D721Med (cell line): ENCODE results near the gene METTL9.
"Not testable (repeated sequence)": the region's sequence is repeated elsewhere in the genome, so short reads cannot be mapped to it uniquely, and the experiment has no call there.

ENCODE experiments used
- DNase-seq: peaks from one replicate; pipeline ENCODE4 v3.0.0; 2011; ENCODE audit warnings: low spot score; ENCODE audit not compliant: insufficient read length
- FAIRE-seq: peaks from 2 replicates; lab custom pipeline; 2011; peaks lifted over from hg19 to GRCh38; lab: Jason Lieb, UNC
- TF ChIP-seq, protein P1 (sequence below): IDR thresholded peaks from 2 replicates; pipeline ENCODE4 v1.5.1; 2012; ENCODE audit warnings: mild to moderate bottlenecking, control low read depth; ENCODE audit not compliant: insufficient read depth; ENCODE audit errors: missing control alignments

Gene METTL9

DNA sequence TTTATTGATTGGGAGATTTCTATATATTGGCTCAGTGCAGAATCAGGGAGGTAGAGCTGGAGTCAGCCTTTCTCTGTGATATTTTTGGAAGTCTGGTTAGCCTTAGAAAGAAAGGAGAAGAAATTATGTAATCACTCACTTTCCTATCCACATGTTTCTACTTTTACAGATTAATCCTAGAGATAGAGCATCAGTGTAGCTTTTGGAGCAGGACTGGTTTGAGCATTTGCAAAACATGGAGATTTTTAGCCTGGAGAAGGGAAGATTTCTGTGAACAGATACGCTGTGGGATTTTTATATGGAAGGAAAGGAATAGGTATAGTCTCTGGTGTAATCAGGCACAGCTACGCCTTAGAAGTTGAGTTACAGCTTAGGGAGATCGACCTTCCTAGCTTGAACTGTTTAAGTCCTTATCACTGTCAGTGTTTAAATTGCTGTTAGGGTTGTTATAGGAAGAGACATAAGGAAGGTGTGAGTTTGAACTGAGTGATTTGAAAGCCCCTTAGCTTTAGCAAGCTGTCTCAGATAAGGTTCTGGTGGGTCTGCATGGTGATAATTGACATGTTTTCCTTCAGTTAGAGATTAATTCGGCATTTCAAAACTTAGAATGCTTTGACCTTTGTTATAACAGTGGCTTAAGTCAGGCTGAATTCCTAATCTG, 20.5 kb downstream of the METTL9 start:
- DNase-seq (no peak), FAIRE-seq (no peak)
- TF ChIP-seq, protein P1, sequence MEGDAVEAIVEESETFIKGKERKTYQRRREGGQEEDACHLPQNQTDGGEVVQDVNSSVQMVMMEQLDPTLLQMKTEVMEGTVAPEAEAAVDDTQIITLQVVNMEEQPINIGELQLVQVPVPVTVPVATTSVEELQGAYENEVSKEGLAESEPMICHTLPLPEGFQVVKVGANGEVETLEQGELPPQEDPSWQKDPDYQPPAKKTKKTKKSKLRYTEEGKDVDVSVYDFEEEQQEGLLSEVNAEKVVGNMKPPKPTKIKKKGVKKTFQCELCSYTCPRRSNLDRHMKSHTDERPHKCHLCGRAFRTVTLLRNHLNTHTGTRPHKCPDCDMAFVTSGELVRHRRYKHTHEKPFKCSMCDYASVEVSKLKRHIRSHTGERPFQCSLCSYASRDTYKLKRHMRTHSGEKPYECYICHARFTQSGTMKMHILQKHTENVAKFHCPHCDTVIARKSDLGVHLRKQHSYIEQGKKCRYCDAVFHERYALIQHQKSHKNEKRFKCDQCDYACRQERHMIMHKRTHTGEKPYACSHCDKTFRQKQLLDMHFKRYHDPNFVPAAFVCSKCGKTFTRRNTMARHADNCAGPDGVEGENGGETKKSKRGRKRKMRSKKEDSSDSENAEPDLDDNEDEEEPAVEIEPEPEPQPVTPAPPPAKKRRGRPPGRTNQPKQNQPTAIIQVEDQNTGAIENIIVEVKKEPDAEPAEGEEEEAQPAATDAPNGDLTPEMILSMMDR = no peak

DNA sequence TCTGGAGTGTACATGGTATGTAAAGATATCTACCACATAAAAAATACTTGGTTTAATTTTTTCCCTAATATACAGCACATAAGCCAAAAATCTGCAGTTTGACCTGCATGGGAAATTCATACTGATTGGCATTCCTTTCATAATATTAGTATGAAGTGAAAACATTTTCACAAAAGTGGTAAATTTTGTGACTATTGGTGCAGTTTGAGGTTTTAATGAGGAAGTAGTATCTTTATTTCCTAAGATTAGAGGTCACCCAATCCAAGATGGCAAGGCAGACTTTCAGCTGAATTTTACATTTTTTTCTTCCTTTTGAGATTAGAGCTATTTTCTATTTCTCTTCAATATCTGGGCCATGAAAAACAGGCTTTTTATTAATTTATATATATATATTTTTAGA, 21.2 kb downstream of the METTL9 start:
- FAIRE-seq (no peak), DNase-seq (no peak)
- TF ChIP-seq, protein P1 = no peak

DNA sequence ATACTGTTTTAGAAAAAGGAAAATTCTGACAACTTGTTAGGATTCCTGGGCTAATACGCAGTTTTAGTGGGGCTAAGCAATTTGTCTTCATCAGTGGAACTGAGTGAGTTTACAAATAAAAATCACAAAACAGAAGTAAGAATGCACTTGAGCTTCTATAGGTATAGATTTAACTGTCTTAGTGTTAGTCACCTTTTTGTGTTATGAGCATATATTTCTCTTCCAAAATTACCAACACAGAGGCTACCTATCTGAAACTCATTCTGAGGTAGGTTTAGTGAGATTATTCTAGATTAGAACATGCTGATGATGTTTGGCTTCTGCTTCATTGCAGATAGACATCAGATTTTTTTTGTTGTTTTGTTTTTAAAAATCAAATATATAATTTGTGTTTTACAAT, 23.2 kb downstream of the METTL9 start:
- TF ChIP-seq, protein P1 = no peak
- DNase-seq (no peak), FAIRE-seq (no peak)

- no peak for DNase-seq
- FAIRE-seq = no peak
- TF ChIP-seq, protein P1 = no peak
Measured at GRCh38 chr16:21625026-21625425, 25.6 kb downstream of the METTL9 start.

DNA sequence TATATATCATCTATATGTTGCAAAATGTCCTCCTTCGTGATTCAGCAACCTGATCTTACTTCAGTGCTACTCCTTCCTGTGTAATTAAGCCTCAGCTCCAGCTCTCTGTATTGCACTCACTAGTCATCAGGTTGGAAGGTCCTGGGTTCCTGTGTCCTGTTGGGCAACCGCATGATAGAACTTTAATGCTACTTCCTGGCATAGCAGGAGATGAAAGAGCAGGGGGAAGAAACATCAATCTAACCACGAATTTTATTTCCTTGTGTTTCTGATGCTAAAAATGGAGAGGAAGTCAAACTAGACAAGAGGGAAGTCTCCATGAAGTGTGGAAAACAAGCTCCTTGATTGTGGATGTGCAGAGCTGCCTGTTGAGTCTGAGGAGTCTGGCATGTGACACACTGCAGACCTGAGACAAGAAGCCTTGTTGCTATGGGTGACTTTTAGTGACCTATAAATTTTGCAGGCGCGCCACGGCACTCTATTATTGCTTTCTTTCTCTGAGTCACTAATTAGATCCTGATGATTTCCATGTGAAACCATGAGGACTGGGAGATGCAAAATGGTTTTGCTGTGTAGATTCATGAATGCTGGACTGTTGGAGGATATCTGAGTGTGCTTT, 27.4 kb downstream of the METTL9 start:
- FAIRE-seq (no peak), DNase-seq (no peak)

GRCh38 chr16:21628121-21628726, 28.8 kb downstream of the METTL9 start:
- FAIRE-seq = no peak
- TF ChIP-seq, protein P1 = no peak
- DNase-seq = no peak

More for the DNA sequence above, 27.4 kb downstream of the METTL9 start:
- TF ChIP-seq, protein P1 = no peak

DNA sequence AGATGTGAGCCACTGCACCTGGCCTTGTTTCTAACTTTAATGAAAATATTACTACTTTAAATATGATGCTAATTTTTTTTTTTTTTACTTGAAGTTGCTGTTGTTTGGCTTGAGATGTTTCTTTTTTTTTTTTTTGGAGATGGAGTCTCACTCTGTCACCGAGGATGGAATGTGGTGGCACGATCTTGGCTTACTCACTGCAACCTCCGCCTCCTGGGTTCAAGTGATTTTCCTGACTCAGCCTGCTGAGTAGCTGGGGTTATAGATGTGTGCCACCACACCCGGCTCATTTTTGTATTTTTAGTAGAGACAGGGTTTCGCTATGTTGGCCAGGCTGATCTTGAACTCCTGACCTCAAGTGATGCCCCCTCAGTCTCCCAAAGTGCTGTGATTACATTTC, 29.4 kb downstream of the METTL9 start:
- FAIRE-seq = no peak
- DNase-seq = no peak
- TF ChIP-seq, protein P1 = no peak

DNA sequence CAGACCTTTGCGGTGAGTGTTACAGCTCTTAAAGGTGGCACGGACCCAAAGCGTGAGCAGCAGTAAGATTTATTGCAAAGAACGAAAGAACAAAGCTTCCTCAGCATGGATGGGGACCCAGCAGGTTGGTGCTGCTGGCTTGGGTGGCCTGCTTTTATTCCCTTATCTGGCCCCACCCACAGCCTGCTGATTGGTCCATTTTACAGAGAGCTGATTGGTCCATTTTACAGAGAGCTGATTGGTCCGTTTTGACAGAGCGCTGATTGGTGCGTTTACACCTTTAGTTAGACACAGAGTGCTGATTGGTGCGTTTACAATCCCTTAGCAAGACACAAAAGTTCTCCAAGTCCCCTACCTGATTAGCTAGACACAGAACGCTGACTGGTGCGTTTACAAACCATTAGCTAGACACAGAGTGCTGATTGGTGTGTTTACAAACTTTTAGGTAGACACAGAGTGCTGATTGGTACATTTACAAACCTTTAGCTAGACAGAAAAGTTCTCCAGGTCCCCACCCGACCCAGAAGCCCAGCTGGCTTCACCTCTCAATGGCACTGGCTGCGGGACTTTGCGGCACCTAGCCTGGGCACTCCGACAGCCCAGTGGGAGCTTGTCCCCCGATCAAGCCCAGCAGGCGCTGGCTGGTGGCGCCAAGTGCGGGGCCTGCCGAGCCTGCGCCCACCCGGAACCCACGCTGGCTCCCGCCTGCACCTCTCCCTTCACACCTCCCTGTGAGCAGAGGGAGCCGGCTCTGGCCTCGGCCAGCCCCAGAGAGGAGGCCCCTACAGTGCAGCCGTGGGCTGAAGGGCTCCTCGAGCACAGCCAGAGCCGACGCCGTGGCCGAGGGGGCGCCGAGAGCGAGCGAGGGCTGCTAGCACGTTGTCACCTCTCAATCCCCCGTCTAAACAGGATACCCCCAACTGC, 30.5 kb downstream of the METTL9 start:
- FAIRE-seq, DNase-seq: not testable (repeated sequence)

DNA sequence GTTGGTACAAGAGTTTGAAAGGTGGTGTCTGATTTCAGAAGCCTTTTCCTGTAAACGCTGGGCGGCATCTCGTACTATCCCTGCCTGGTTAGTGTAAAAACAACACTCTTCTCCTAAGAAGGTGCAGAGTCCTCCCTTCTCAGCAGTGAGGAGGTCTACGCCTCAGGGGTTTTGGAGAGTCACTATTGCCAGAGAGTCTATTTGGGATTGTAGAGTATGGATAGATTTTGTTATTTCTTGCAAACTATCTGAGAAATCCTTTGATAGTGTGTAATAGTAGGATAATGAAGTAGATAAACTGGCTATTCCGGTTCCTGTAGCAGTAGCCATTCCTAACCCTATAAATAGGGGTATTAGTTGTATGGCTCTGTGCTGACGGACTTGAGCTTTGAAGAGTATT, 31.5 kb downstream of the METTL9 start:
- DNase-seq, FAIRE-seq: not testable (repeated sequence)
